NT2/D1 (cell line): Measurements from ENCODE around the gene SDK2.

Experiments used
- SUZ12 ChIP-seq: IDR thresholded peaks from 2 replicates; pipeline ENCODE4 v1.6.1; 2011; ENCODE audit not compliant: insufficient read length, insufficient read depth; ENCODE audit errors: extremely low read depth
- YY1 ChIP-seq: IDR thresholded peaks from 2 replicates; pipeline ENCODE4 v1.6.1; 2011; ENCODE audit not compliant: insufficient read length, insufficient read depth
- ZNF274 ChIP-seq: IDR thresholded peaks from 2 replicates; pipeline ENCODE4 v1.6.1; 2011; ENCODE audit warnings: mild to moderate bottlenecking, low read depth, low read length

GRCh38 chr17:73286863-73287296 is 357.4 kb downstream of the SDK2 start:
- no peak for TF ChIP-seq ZNF274
- TF ChIP-seq YY1, result no peak
- TF ChIP-seq SUZ12, result no peak
